ENCODE measurements around the gene ESR1. TPM values are rescaled to one million over a fixed set of nuclear protein-coding genes. Genes with fewer than 3 reads are reported as not detected.

ESR1 gene
- total RNA-seq, 1 donor from 2014 or later, result not detected

DNA sequence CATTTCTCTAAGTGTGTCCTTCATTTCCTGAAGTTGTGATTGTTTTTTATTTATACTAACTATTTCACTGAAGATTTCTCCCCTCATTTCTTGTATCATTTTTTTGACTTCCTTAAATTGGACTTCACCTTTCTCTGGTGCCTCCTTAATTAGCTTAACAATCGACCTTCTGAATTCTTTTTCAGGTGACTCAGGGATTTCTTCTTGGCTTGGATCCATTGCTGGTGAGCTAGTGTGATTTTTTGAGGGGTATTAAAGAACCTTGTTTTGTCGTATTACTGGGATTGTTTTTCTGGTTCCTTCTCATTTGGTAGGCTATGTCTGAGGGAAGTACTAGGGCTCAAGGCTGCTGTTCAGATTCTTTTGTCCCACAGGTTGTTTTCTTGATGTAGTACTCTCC, 92.8 kb downstream of the ESR1 start:
- H3K27me3 Mint-ChIP-seq (ENCODE audit: low read depth), result no peaks in the 10 kb centered on the region

DNA sequence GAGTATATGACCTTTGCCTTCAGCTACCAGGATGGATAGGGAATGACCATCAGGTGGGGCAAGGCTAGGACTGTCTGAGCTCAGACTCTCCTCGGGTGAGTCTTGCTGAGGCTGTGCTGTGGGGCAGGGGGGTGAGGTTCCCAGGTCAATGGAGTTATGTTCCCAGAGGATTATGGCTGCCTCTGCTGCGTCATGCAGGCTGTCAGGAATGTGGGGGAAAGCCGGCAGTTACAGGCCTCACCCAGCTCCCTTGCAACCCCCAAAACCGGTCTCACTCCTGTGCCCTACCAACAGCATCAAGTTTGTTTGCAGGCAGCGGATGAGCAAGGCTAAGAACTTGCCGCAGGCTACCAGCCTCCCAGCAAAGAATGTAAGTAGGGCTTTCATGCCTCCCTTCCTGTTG, 93.5 kb downstream of the ESR1 start:
- H3K4me3 Mint-ChIP-seq, result no peak overlapping the region

More for the DNA sequence above, 92.8 kb downstream of the ESR1 start:
- Mint-ChIP-seq H3K27ac (no peak overlapping the region), H3K4me3 (no peak overlapping the region), H3K9me3 (peaks cover 36% of the 10 kb centered on the region), H3K4me1 (no peaks in the 10 kb centered on the region), H3K36me3 (peaks cover 5% of the 10 kb centered on the region)
- TF ChIP-seq CTCF (IDR thresholded peaks at IDR 0.05; ENCODE audit: unreplicated experiment), result no peak
- no peak for DNase-seq (ENCODE audit: low spot score in 2 of 2, unreplicated experiment in 2 of 2)

GRCh38 chr6:151904631-151905030, 97.1 kb downstream of the ESR1 start:
- Mint-ChIP-seq H3K36me3 (peaks cover 5% of the 10 kb centered on the region), H3K4me1 (no peaks in the 10 kb centered on the region), H3K9me3 (peaks cover 8% of the 10 kb centered on the region), H3K4me3 (no peak overlapping the region), H3K27me3 (ENCODE audit: low read depth) (no peaks in the 10 kb centered on the region), H3K27ac (no peak overlapping the region)
- DNase-seq (ENCODE audit: low spot score in 2 of 2, unreplicated experiment in 2 of 2), result no peak
- no peak for TF ChIP-seq CTCF (IDR thresholded peaks at IDR 0.05; ENCODE audit: unreplicated experiment)

More for the DNA sequence above, 93.5 kb downstream of the ESR1 start:
- H3K27ac Mint-ChIP-seq, result no peak overlapping the region
- no peak for TF ChIP-seq CTCF (IDR thresholded peaks at IDR 0.05; ENCODE audit: unreplicated experiment)
- peaks cover 30% of the 10 kb centered on the region for H3K9me3 Mint-ChIP-seq
- no peaks in the 10 kb centered on the region for H3K4me1 Mint-ChIP-seq
- DNase-seq (ENCODE audit: low spot score in 2 of 2, unreplicated experiment in 2 of 2), result no peak
- H3K27me3 Mint-ChIP-seq (ENCODE audit: low read depth), result no peaks in the 10 kb centered on the region
- peaks cover 5% of the 10 kb centered on the region for H3K36me3 Mint-ChIP-seq

- H3K27ac Mint-ChIP-seq, result no peak overlapping the region
- H3K36me3 Mint-ChIP-seq, result peaks cover 3% of the 10 kb centered on the region
- no peak overlapping the region for H3K4me3 Mint-ChIP-seq
- no peaks in the 10 kb centered on the region for H3K27me3 Mint-ChIP-seq (ENCODE audit: low read depth)
- TF ChIP-seq CTCF (IDR thresholded peaks at IDR 0.05; ENCODE audit: unreplicated experiment), result no peak
- H3K4me1 Mint-ChIP-seq, result no peaks in the 10 kb centered on the region
- H3K9me3 Mint-ChIP-seq, result peaks cover 6% of the 10 kb centered on the region
- no peak for DNase-seq (ENCODE audit: low spot score in 2 of 2, unreplicated experiment in 2 of 2)
Observed at GRCh38 chr6:151905072-151905471, 97.6 kb downstream of the ESR1 start.

- DNase-seq (ENCODE audit: low spot score in 2 of 2, unreplicated experiment in 2 of 2), result no peak
- H3K27me3 Mint-ChIP-seq (ENCODE audit: low read depth), result no peaks in the 10 kb centered on the region
- no peaks in the 10 kb centered on the region for H3K9me3 Mint-ChIP-seq
- H3K4me1 Mint-ChIP-seq, result no peaks in the 10 kb centered on the region
- H3K4me3 Mint-ChIP-seq, result no peak overlapping the region
- TF ChIP-seq CTCF (IDR thresholded peaks at IDR 0.05; ENCODE audit: unreplicated experiment), result no peak
- H3K36me3 Mint-ChIP-seq, result no peaks in the 10 kb centered on the region
- no peak overlapping the region for H3K27ac Mint-ChIP-seq
Observed at GRCh38 chr6:151905854-151906253, 98.4 kb downstream of the ESR1 start.

GRCh38 chr6:151911401-151911800, 103.9 kb downstream of the ESR1 start:
- Mint-ChIP-seq H3K27ac (no peak overlapping the region), H3K27me3 (ENCODE audit: low read depth) (no peaks in the 10 kb centered on the region), H3K4me1 (no peaks in the 10 kb centered on the region), H3K36me3 (no peaks in the 10 kb centered on the region), H3K4me3 (no peak overlapping the region), H3K9me3 (no peaks in the 10 kb centered on the region)
- DNase-seq (ENCODE audit: low spot score in 2 of 2, unreplicated experiment in 2 of 2), result no peak
- no peak for TF ChIP-seq CTCF (IDR thresholded peaks at IDR 0.05; ENCODE audit: unreplicated experiment)
